Fibroblast of peridontal ligament (primary cell): ENCODE results near the gene TTC3.

ENCODE experiments used
- DNase-seq: peaks from one replicate; pipeline ENCODE4 v3.0.0-alpha.2; 2010; ENCODE audit errors: extremely low read depth

The TTC3 gene

DNA sequence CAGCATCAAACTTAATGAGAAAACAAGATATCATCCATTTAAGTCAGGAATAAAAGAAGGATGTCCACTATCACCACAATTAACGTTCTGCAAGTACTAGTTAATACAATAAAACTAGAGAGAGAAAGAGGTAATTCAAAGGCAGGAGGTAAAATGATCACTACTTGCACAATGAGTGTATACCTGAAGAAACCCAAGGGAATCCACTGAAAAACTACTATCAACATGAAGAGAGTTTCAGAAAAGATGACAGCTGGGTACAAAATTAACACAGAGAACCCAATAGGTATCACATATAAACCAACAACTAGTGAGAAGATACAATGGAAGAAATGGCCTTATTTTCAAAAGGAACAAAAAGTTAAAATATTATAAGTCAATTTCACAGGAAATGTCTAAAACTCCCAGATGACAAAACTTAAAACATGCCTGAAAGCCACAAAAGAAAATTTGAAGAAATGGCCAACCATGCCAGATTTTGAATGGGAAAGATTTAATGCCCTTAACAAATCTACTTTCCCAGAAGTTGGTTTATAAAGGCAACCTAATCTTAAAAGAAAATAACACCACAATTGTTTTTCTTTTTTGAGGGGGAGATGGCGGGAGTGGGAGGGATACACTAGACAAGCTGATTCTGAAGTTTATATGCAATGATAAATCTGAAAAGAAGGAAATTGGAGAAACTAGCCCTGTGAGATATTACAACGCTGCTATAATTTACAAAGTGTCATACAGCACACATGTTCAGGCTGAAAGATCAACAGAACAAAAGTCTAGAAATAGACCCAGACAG is 176.3 kb downstream of the TTC3 start:
- DNase-seq: peak; percentile 35

DNA sequence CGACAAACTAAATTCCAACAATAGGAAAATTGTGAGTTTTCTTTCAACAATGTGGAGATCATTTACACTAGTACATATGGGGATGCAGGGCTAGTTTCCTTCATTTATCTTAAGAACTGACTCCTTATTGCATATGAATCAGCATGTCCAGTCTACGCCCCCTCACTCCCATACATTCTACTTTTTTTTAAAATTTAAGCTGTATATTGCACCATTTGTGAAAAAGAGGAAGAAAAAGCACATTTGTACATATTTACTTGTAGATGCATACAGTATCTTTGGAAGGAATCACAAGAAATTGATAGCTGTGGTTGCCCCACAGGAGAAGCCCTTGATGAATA is 178.2 kb downstream of the TTC3 start:
- no peak for DNase-seq
